Measurements from ENCODE around the gene LPAR3.

GRCh38 chr1:84918726-84919336 is 25.8 kb upstream of the LPAR3 start:
- TF ChIP-seq, protein P1, sequence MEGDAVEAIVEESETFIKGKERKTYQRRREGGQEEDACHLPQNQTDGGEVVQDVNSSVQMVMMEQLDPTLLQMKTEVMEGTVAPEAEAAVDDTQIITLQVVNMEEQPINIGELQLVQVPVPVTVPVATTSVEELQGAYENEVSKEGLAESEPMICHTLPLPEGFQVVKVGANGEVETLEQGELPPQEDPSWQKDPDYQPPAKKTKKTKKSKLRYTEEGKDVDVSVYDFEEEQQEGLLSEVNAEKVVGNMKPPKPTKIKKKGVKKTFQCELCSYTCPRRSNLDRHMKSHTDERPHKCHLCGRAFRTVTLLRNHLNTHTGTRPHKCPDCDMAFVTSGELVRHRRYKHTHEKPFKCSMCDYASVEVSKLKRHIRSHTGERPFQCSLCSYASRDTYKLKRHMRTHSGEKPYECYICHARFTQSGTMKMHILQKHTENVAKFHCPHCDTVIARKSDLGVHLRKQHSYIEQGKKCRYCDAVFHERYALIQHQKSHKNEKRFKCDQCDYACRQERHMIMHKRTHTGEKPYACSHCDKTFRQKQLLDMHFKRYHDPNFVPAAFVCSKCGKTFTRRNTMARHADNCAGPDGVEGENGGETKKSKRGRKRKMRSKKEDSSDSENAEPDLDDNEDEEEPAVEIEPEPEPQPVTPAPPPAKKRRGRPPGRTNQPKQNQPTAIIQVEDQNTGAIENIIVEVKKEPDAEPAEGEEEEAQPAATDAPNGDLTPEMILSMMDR (IDR thresholded peaks at IDR 0.05) = no peak
- no peak for TF ChIP-seq POLR2A (IDR thresholded peaks at IDR 0.05)
